IPS DF 6.9 (cell line): ENCODE measurements around the gene FUT7.

Source experiments
- DNase-seq: peaks from one replicate; pipeline ENCODE4 v3.0.0-alpha.2; 2013; ENCODE audit warnings: low read depth, low spot score
- H3K27ac ChIP-seq: one replicate; pipeline ENCODE4 v1.5.1; 2013; ENCODE audit warnings: low read length, control low read depth
- H3K27me3 ChIP-seq: 2 replicates; pipeline ENCODE4 v1.6.1; 2013; ENCODE audit warnings: mild to moderate bottlenecking, low read length; ENCODE audit not compliant: control insufficient read depth, insufficient read depth
- H3K36me3 ChIP-seq: 2 replicates; pipeline ENCODE4 v1.6.1; 2013; ENCODE audit warnings: low read length; ENCODE audit not compliant: control insufficient read depth, insufficient read depth
- H3K4me1 ChIP-seq: 2 replicates; pipeline ENCODE4 v1.6.1; 2013; ENCODE audit warnings: low read length; ENCODE audit not compliant: control insufficient read depth, insufficient read depth
- H3K4me3 ChIP-seq: 2 replicates; pipeline ENCODE4 v1.5.1; 2013; ENCODE audit warnings: mild to moderate bottlenecking, low read length
- H3K9me3 ChIP-seq: 2 replicates; pipeline ENCODE4 v1.6.1; 2013; ENCODE audit warnings: low read length, inconsistent platforms; ENCODE audit not compliant: control insufficient read depth, insufficient read depth
- whole genome bisulfite sequencing: extraction: QIAGEN DNeasy Blood & Tissue Kit; methylation state at CpG from one replicate; pipeline ENCODE4 v1.1.7; 2013; ENCODE audit warnings: mixed read lengths, missing lambda C conversion rate; ENCODE audit not compliant: insufficient read length, insufficient coverage; 5-methylcytosine and 5-hydroxymethylcytosine counted together

The FUT7 gene

DNA sequence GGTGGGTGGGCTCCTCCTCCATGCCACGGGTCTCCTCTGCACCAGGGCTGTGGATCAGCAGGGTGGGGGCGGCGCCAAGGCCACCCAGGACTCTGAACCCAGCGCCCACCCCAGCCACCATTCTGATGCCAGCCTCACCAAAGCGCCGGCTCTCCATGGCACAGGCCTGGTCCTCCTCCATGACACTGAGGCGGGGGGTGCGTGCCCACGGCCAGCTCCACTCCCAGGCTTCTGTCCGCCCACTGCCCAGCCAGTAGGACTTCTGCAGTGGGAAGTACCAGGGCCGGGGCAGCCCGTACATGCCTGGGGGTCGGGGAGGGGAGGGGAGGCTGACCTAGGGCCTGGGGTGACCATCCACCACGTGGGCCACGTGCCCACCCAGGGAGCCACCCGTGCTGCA is 15.5 kb downstream of the FUT7 start:
- H3K27ac ChIP-seq: no peak overlapping the region
- peaks cover 2% of the 10 kb centered on the region; the same call in 1 of the 2 replicates for H3K4me1 ChIP-seq
- no peak overlapping the region for H3K4me3 ChIP-seq
- H3K36me3 ChIP-seq: no peaks in the 10 kb centered on the region
- no peak for DNase-seq
- H3K9me3 ChIP-seq: no peaks in the 10 kb centered on the region
- H3K27me3 ChIP-seq: no peaks in the 10 kb centered on the region
- no CpG with 5 or more reads among the region's 16 CpGs for WGBS

DNA sequence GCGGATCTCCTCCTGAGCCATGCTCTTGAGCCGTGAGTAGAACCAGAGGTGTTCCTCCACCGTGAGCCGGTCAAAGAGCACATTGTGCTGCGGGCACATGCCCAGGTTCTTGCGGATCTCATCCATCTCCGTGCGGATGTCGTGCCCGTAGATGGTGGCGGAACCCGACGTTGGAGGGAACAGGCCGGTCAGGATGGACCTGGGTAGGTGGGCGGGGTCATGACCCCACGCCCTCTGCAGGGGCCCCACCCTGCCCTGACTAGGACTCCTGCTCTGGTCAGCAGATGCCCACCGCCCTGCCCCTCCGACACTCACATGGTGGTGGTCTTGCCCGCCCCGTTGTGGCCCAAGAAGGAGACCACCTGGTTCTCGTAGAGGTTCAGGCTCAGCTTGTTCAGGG is 15.9 kb downstream of the FUT7 start:
- peaks cover 2% of the 10 kb centered on the region; the same call in 1 of the 2 replicates for H3K4me1 ChIP-seq
- WGBS: no CpG with 5 or more reads among the region's 21 CpGs
- no peaks in the 10 kb centered on the region for H3K36me3 ChIP-seq
- no peaks in the 10 kb centered on the region for H3K27me3 ChIP-seq
- H3K4me3 ChIP-seq: no peak overlapping the region
- H3K27ac ChIP-seq: no peak overlapping the region
- no peak for DNase-seq
- H3K9me3 ChIP-seq: no peaks in the 10 kb centered on the region

DNA sequence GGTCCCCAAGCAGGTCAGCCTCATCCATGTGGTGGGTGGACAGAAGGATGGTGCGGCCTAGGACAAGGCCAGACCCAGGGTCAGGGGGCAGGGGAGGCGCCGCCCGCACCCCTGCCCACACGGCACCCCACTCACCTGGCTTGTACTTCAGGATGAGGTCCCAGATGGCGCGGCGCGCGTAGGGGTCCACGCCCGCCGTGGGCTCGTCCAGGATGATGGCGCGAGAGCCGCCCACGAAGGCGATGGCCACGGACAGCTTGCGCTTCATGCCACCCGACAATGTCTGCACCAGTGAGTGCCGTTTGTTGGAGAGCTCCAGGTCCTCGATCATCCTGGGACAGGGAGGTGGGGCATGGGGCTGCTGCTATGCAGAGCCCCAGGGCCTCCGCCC is 16.4 kb downstream of the FUT7 start:
- peaks cover 2% of the 10 kb centered on the region; the same call in 1 of the 2 replicates for H3K4me1 ChIP-seq
- DNase-seq: no peak
- H3K9me3 ChIP-seq: no peaks in the 10 kb centered on the region
- no peaks in the 10 kb centered on the region for H3K27me3 ChIP-seq
- no peak overlapping the region for H3K27ac ChIP-seq
- H3K4me3 ChIP-seq: no peak overlapping the region
- WGBS: no CpG with 5 or more reads among the region's 25 CpGs
- H3K36me3 ChIP-seq: no peaks in the 10 kb centered on the region

DNA sequence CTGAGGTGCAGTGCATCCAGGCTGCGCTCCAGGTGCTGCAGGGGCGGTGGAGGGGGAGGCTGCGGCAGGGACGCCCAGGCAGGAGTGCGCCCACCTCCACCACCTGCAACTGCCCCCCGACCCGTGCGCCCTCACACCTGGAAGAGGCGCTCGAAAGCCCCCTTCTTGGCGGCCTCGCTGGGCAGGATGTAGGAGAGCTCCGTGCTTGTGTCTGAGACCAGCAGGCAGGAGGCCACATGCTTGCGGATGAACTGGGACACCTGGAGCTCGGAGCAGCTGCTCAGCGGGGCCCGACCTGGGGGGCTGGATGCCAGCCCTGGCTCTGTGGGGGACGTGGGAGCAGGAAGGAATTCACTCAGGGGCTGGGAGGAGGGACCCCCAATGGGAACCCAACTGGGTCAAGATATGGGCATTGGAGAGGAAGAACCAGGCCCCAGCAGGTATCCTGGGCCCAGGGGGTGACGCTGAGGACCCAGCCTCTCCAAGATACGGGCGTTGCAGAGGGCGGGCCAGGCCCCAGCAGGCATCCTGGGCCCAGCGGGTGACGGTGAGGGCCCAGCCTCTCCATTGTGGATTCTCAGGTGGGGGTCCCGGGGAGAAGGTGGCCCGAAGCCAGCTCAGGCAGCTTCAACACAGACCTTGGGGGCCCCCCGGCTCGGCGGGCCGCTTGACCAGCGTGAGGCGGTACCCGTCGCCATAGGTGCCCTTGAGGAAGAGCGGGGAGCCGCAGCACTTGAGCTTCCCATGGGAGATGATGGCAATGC is 16.9 kb downstream of the FUT7 start:
- H3K4me3 ChIP-seq: no peak overlapping the region

DNA sequence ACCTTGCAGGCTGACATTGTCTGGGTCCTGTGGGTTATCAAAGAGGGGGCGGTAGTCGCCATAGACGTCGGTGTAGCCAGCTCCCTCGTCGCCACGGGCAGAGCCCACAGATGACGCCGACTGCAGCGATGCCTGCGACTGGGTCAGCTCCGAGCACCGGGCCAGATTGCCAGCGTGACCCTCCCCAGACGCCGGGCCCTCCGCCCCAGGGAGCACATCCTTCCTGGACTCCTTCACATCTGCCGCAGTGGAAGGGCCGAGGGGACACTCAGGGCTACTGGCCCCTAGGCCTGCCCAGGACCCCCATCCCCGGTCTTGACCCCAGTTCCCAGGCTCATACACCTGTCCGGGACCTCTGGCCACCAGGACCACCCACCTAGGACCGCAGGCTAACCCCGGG is 17.7 kb downstream of the FUT7 start:
- WGBS: no CpG with 5 or more reads among the region's 23 CpGs

More for the DNA sequence above, 16.9 kb downstream of the FUT7 start:
- DNase-seq: no peak
- H3K27me3 ChIP-seq: no peaks in the 10 kb centered on the region
- no CpG with 5 or more reads among the region's 36 CpGs for WGBS
- H3K9me3 ChIP-seq: no peaks in the 10 kb centered on the region
- H3K36me3 ChIP-seq: no peaks in the 10 kb centered on the region
- H3K4me1 ChIP-seq: peaks cover 2% of the 10 kb centered on the region; the same call in 1 of the 2 replicates
- H3K27ac ChIP-seq: no peak overlapping the region

DNA sequence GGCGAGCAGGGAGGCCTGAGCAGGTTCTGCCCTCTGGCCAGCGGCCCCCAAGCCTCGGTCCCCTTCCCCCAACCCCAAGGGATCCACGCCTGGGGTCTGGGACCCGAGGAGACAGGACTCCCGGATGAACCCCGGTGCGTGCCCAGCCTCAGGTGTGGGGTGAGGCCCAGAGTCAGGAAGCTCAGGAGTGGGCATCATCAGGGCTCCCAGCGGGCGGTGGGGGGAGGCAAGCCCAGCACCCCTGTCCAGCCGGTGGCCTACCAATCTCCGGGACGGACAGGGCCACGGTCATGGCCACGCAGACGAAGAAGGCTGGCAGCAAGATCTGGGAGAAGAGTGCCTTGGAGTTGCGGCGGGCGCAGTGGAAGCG is 18.3 kb downstream of the FUT7 start:
- no peaks in the 10 kb centered on the region for H3K27me3 ChIP-seq
- no peaks in the 10 kb centered on the region for H3K36me3 ChIP-seq
- H3K9me3 ChIP-seq: no peaks in the 10 kb centered on the region
- peaks cover 2% of the 10 kb centered on the region; the same call in 1 of the 2 replicates for H3K4me1 ChIP-seq
- no peak overlapping the region for H3K27ac ChIP-seq
- no peak for DNase-seq
- no peak overlapping the region for H3K4me3 ChIP-seq
- no CpG with 5 or more reads among the region's 20 CpGs for WGBS

More for the DNA sequence above, 17.7 kb downstream of the FUT7 start:
- Histone ChIP-seq H3K4me3 (no peak overlapping the region), H3K9me3 (no peaks in the 10 kb centered on the region), H3K36me3 (no peaks in the 10 kb centered on the region), H3K27me3 (no peaks in the 10 kb centered on the region), H3K27ac (no peak overlapping the region), H3K4me1 (peaks cover 2% of the 10 kb centered on the region; the same call in 1 of the 2 replicates)
- DNase-seq: no peak

DNA sequence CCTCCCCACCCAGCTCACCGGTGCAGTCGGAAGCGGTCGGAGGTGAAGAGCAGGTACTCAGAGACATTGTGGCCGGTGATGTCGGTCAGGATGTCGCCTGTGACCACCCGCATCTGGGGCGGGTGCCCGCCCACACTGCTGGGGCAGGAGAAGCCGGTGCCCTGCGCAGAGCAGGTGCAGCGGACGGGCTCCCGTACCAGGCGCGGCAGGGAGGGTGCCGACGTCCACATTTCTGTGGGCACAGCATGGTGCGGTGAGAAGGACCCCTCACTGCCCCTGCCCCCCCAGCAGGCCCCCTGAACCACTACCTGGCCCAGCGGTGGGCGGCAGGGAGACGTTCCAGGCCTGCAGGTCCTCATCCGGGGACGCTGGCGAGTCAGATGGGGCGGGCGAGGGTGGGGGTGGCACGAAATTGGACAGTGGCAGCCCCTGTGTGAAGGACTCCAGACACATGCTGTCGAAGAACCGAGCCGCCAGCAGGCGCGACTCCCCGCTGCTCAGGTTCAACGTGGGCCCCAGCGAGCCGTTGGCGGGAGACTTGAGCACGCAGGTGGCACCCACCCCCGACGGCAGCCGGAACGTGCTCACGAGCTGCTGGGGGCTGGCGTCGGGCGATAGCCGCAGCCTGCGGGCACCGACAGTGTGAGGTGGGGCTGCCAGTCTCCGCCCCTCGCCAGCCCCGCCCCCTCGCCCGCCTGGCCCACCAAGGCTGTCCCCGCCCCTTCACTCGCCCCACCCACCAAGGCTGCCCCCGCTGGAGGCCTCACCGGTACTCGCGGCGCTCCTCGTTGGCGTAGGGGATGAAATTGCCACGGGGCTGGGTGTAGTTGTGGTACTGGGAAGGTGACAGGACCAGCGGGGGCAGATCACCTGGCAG is 19.0 kb downstream of the FUT7 start:
- no peak for DNase-seq
- Histone ChIP-seq H3K36me3 (no peaks in the 10 kb centered on the region), H3K27ac (no peak overlapping the region), H3K4me3 (no peak overlapping the region), H3K4me1 (peaks cover 2% of the 10 kb centered on the region; the same call in 1 of the 2 replicates), H3K9me3 (no peaks in the 10 kb centered on the region), H3K27me3 (no peaks in the 10 kb centered on the region)
- WGBS: no CpG with 5 or more reads among the region's 67 CpGs

DNA sequence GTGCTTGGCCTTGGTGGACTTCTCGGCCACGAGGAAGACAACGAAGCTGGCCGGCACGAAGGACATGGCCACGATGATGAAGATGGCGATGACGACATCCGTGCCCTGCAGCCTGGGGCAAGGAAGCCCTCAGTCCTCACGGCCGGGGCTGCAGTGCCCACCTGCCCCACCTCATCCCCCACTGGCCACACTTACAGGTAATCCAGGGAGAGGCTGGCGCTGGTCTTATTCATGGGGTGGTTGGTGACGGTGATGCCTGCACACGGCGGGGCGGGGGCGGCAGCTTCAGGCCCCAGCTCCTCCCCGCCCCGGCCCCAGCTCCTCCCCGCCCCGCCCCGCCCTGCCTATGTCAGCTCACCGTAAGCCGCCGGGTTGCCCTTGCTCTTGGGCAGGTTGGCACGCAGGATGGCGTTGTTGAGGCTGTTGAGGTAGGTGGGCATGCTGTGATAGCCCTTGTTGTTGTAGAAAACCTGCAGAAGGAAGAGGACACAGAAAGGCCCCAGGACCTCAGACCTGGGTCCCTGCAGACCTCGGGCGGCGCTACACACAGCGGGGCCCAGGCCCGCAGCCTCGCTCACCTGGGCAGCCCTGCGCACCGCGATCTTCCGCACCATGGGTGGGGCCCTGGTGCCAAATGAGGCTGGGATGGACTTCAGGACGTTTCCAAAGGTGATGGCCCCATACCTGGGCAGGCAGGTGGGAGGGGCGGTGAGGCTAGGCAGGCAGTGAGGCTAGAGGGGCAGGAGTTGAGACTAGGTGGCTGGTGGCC is 19.8 kb downstream of the FUT7 start:
- peaks cover 2% of the 10 kb centered on the region; the same call in 1 of the 2 replicates for H3K4me1 ChIP-seq
- DNase-seq: no peak
- H3K4me3 ChIP-seq: no peak overlapping the region
- no peaks in the 10 kb centered on the region for H3K9me3 ChIP-seq
- no peak overlapping the region for H3K27ac ChIP-seq
- WGBS: no CpG with 5 or more reads among the region's 39 CpGs
- H3K27me3 ChIP-seq: no peaks in the 10 kb centered on the region
- H3K36me3 ChIP-seq: no peaks in the 10 kb centered on the region

DNA sequence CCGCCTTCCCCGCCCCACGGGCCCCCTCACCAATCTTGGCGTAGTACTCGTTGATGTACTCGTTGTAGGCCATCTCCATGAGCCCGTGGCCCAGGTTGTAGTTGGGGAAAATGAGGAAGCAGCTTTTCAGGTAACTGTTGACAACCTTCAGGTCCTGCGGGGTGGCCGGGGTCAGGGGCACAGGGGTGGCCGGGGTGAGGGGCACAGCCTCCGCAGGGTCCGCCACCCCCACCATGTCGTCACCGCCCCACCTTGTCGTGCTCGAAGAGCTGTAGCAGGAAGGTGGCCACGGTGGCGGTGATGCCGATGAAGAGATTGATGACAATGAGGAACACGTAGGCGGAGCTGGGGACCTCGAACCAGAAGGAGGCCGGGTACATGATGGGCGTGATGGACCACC is 20.7 kb downstream of the FUT7 start:
- no CpG with 5 or more reads among the region's 24 CpGs for WGBS
- H3K27me3 ChIP-seq: no peaks in the 10 kb centered on the region
- H3K36me3 ChIP-seq: no peaks in the 10 kb centered on the region
- no peak for DNase-seq
- no peaks in the 10 kb centered on the region for H3K9me3 ChIP-seq
- no peak overlapping the region for H3K27ac ChIP-seq
- no peak overlapping the region for H3K4me3 ChIP-seq
- H3K4me1 ChIP-seq: peaks cover 2% of the 10 kb centered on the region; the same call in 1 of the 2 replicates
